Tibial artery (tissue), 4 donors: ENCODE results near the gene AMOTL2.
A peak's percentile ranks its signal among the peaks of the same experiment; 100 is the strongest.

Experiments used
- DNase-seq, 2 donors: peaks; one replicate each; pipeline ENCODE4 v3.0.0-alpha.2; 2019
- H3K27ac ChIP-seq, 2 donors: fragments of 200-600 bp; sonication (generic) in 1 of 2; 1 replicate in 1 of 2; 2 replicates in 1 of 2; pipeline ENCODE4 v1.5.1; 2018 to 2019; ENCODE audit warnings: mild to moderate bottlenecking in 1 of 2
- H3K27me3 ChIP-seq, 2 donors: fragments of 200-600 bp; sonication (generic) in 1 of 2; one replicate each; pipeline versions ENCODE4 v1.5.1 to v1.6.0; 2016 to 2019
- H3K36me3 ChIP-seq, 3 donors: fragments of 200-600 bp; sonication (generic) in 2 of 3; one replicate each; pipeline ENCODE4 v1.5.1; 2016 to 2019; ENCODE audit warnings: mild to moderate bottlenecking in 2 of 3
- H3K4me1 ChIP-seq, 4 donors: fragments of 200-600 bp; sonication (generic) in 2 of 4; 1 replicate in 3 of 4; 2 replicates in 1 of 4; pipeline ENCODE4 v1.5.1; 2016 to 2019
- H3K4me3 ChIP-seq, 2 donors: fragments of 200-600 bp; sonication (generic) in 1 of 2; 1 replicate in 1 of 2; 2 replicates in 1 of 2; pipeline ENCODE4 v1.5.1; 2018 to 2019; ENCODE audit warnings: mild to moderate bottlenecking in 2 of 2
- H3K9me3 ChIP-seq, 3 donors: fragments of 200-600 bp; sonication (generic) in 1 of 3; one replicate each; pipeline ENCODE4 v1.5.1; 2016 to 2019
- CTCF ChIP-seq, 2 experiments: fragments of 200-600 bp in 1 of 2; fragments of 450-650 bp in 1 of 2; IDR thresholded peaks; one replicate each; pipeline ENCODE4 v1.5.1; 2017 to 2019; ENCODE audit warnings: antibody characterized with exemption in 2 of 2, mild to moderate bottlenecking in 1 of 2, moderate library complexity in 1 of 2
- intact Hi-C: fragments of 100-400 bp; cut with DNase I; formaldehyde crosslinking; loops from one replicate; pipeline ENCODE4 v1.15.0; 2023; ENCODE audit warnings: low total_unique reads

AMOTL2 gene

GRCh38 chr3:134320749-134321148, 53.5 kb downstream of the AMOTL2 start:
- Histone ChIP-seq H3K4me1 (peaks cover 1 to 43% (median 33%) of the 10 kb centered on the region in 4 donors), H3K27ac (no peak overlapping the region), H3K4me3 (no peak overlapping the region), H3K36me3 (no peaks in the 10 kb centered on the region), H3K27me3 (no peaks in the 10 kb centered on the region), H3K9me3 (no peaks in the 10 kb centered on the region)
- intact Hi-C loops = no loop called here
- DNase-seq = no peak
- no peak for TF ChIP-seq CTCF (IDR thresholded peaks at IDR 0.05)

- H3K27me3 ChIP-seq = no peaks in the 10 kb centered on the region
- intact Hi-C loops = no loop called here
- H3K4me1 ChIP-seq = peaks cover 0 to 43% (median 38%) of the 10 kb centered on the region in 4 donors
- no peaks in the 10 kb centered on the region for H3K9me3 ChIP-seq
- no peak for TF ChIP-seq CTCF (IDR thresholded peaks at IDR 0.05)
- H3K27ac ChIP-seq = no peak overlapping the region
- H3K36me3 ChIP-seq = no peaks in the 10 kb centered on the region
- DNase-seq = no peak
- H3K4me3 ChIP-seq = no peak overlapping the region
Observed at GRCh38 chr3:134319931-134320330, 54.3 kb downstream of the AMOTL2 start.

GRCh38 chr3:134318166-134318565, 56.1 kb downstream of the AMOTL2 start:
- H3K27ac ChIP-seq = peak overlapping the region; percentile 92
- DNase-seq = no peak
- H3K4me3 ChIP-seq = no peak overlapping the region
- no peaks in the 10 kb centered on the region for H3K27me3 ChIP-seq
- H3K36me3 ChIP-seq = no peaks in the 10 kb centered on the region
- peaks cover 0 to 51% (median 46%) of the 10 kb centered on the region in 4 donors for H3K4me1 ChIP-seq
- intact Hi-C loops = no loop called here
- no peaks in the 10 kb centered on the region for H3K9me3 ChIP-seq
- no peak for TF ChIP-seq CTCF (IDR thresholded peaks at IDR 0.05)

GRCh38 chr3:134317106-134317947, 56.9 kb downstream of the AMOTL2 start:
- no peaks in the 10 kb centered on the region for H3K36me3 ChIP-seq
- no peak overlapping the region for H3K4me3 ChIP-seq
- no peaks in the 10 kb centered on the region for H3K9me3 ChIP-seq
- peak overlapping the region; percentile 92 for H3K27ac ChIP-seq
- no peak for TF ChIP-seq CTCF (IDR thresholded peaks at IDR 0.05)
- no peaks in the 10 kb centered on the region for H3K27me3 ChIP-seq
- intact Hi-C loops = no loop called here
- peaks cover 0 to 59% (median 51%) of the 10 kb centered on the region in 4 donors for H3K4me1 ChIP-seq
- no peak for DNase-seq

GRCh38 chr3:134315286-134316106, 58.8 kb downstream of the AMOTL2 start:
- Histone ChIP-seq H3K4me1 (peaks cover 0 to 78% (median 68%) of the 10 kb centered on the region in 4 donors), H3K4me3 (no peak overlapping the region), H3K9me3 (no peaks in the 10 kb centered on the region), H3K36me3 (no peaks in the 10 kb centered on the region), H3K27me3 (no peaks in the 10 kb centered on the region), H3K27ac (peak overlapping the region; percentile 92)
- TF ChIP-seq CTCF (IDR thresholded peaks at IDR 0.05) = no peak
- peak; percentile 93 to 96 for DNase-seq
- intact Hi-C loops = no loop called here
